ENCODE measurements around the gene IL23A.
A peak's percentile ranks its signal among the peaks of the same experiment; 100 is the strongest.
"Not testable (repeated sequence)": the region's sequence is repeated elsewhere in the genome, so short reads cannot be mapped to it uniquely, and the experiment has no call there.

IL23A gene, protein sequence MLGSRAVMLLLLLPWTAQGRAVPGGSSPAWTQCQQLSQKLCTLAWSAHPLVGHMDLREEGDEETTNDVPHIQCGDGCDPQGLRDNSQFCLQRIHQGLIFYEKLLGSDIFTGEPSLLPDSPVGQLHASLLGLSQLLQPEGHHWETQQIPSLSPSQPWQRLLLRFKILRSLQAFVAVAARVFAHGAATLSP

DNA sequence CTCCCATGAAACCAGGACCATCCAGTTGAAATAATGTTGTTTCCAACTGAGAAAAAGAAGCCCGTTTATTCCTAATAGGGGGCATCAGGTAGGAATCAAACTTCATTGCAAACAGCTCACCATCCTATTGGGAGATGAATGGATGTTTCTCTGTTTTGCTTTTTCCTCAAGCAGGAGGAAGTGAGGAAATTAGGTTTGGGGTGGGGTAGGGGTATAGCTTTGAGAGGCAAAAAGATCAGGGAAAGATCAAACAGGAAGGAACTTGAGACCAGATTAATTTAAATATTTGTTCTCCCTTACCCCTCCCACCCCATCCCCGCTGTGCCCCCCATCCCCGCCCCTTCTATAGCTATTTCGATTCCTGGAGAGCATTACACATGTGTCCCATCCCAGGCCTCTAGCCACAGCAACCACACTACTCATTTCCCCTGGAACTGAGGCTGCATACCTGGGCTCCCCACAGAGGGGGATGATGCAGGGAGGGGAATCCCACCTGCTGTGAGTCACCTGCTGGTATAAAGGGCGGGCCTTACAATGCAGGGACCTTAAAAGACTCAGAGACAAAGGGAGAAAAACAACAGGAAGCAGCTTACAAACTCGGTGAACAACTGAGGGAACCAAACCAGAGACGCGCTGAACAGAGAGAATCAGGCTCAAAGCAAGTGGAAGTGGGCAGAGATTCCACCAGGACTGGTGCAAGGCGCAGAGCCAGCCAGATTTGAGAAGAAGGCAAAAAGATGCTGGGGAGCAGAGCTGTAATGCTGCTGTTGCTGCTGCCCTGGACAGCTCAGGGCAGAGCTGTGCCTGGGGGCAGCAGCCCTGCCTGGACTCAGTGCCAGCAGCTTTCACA lies at the start of gene IL23A:
Gene IL23A (plus strand): TSS at position 577 of the 850 bp plus-strand sequence. CDS start 161 bp downstream, at position 738.
- peak; percentile 88 for DNase-seq

DNA sequence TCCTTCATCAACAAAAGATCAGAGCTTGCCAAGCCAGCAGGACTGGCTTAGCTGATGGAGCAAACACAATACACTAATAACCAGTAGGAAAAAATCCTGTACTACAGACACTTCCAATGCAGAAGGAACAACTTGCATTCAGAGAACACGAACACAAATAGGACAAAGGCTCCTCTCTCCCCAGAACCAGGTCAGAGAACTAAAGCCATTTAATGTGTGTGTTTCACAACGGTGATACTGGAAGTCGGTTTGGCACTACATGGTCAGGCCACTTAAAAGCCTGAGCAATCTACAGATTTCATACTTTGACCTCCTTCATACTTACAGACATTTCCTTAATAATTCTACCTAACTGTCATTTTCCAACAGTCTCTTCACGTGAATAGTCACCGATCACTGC lies 44.9 kb upstream of the IL23A start:
- no peak for DNase-seq

DNA sequence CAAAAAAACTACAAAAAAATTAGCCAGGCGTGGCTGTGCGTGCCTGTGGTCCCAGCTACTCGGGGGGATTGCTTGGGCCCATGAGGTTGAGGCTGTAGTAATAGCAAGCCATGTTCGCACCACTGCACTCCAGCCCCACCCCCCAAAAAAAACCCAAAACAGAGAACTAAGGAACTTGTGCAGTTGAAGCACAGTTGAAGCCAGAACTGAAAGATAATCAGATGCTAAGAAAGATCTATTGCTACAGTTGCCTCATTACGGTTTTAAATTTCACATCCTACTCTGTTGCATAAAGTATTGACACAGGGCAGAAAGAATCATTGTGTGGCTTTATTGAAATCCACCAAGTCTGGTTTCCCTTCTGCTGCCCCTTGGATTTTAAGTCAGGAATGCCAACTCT lies 42.4 kb upstream of the IL23A start:
- DNase-seq = no peak

DNA sequence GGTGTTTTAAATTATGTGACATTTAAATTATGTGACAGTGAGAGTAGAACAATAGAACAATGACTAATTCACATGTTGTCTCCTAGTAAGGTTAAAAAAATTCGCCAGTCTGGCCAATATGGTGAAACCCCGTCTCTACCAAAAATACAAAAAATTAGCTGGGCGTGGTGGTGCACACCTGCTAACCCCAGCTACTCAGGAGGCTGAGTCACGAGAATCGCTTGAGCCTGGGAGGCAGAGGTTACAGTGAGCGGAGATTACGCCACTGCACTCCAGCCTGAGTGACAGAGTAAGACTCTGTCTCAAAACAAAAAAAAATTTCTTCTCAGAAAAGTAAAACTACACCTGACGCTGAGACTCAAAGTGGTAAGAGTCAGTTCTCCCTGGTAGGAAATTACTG lies 41.3 kb upstream of the IL23A start:
- no peak for DNase-seq

DNA sequence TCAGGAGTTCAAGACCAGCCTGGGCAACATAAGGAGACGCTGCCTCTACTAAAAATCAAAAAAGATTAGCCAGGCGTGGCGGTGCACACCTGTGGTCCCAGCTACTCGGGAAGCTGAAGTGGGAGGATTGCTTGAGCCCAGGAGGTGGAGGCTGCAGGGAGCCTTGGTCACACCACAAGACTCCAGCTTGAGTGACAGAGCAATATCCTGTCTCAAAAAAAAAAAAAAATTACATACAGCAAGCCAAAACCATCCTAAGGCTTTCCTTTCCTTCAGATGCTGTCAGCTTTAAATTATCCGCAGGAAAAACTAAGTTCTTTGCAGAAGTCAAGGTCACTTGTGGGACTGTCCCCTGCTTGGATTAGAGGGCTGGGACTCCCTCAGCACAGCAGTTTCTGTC lies 39.9 kb upstream of the IL23A start:
- DNase-seq = no peak

DNA sequence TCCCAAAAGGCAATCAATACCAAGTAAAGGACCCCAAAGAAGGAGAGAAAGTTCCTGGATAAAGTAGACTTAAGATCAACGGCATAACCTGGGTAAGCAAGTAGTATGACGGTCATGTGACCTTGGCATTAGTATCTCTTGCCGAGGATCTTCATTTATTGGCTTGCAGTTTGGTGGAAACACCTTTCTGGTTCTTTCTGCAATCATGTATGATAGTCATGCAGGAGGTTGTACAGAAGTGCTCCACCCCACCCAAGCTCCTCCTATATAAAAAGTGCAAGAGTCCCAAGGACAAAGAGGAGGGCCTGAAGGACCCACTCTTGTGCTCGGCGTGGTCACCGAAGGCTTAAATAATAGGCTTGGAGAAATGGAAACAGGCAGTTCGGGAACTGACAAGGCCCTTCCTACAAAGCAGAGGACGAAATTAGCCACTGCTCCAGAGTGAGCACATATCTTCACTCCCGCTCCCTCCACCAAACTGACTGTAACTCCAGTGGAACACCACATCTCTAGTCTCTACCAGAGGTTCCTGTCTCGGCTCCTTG lies 39.3 kb upstream of the IL23A start:
- peak; percentile 22 for DNase-seq

DNA sequence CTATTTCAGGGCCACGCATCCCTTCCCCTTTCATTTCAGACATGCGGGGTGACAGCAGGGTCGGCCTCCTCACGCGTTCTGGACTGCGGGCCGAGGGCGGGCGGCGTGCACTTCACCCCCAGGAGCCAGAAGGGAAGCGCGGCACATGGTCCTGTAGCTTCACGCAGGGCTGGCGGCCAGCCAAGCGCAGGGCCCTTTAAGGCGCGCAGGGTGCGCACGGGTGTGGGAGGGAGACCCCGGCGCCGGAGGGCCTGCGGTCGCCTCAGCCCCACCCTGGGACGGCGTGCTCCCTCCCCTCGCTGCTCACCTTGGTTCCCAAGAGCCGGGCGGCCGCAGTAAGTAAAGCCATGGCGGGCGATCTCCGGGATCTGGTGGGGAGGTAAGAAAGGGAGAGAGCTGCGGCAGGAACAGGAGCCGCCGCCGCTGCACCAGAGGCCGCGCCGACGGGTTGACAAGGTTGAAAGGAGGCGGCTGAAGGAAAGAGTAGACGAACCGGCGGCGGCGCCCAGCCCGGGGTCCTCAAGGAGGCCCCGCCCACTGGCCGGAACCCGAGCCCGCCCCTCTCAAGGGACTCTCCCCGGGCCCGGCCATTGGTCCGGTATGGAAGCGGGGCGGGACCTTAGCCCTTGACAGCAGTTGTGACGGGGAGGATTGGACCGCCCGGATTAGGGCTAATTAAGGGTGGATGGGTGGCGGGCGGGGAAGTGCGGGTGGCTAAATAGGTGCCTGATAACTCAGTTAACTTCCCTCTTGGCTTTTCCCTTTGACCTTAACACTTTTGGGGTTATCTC lies 38.6 kb upstream of the IL23A start, which contains the start of gene CS:
Gene CS (minus strand): TSS at position 478 of the 791 bp plus-strand sequence. CDS start 129 bp downstream, at position 349.
- peak; percentile 99 for DNase-seq

DNA sequence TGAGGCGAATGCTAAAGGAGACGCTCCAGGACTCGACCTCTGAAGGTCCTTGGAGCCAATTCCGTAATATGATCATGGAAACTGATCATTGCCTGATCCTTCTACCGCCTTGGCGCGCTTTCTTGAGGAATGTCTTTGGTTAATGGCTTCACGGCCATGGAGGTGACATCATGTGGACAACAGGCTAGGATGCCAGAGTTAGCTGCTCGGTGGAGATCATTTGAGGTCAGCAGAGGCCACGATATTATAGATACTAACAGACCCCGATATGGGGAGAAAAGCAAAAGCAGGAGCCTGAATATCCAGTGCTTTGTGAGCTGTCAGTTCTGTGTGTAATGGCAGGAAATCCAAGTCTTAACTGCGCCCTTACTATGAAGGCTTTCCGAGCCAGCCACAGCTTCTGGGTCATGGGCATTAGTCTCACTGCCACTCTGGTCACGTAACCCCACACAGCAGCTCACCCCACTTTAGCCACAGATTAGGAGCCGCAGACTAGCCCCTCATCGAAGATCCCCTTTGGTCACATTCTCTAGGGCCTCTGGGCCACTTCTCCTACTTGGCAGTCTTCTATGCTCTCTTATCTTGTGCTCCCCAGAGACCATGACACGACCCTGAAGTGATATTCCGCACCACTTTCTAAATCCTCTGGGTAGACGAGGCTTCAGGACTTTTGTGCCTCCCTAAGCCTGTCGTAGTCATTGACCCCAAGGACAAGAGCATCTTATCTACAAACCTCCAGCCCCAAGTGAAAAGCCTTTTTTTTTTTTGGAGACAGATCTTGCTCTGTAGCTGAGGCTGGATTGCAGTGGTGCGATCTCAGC lies 37.8 kb upstream of the IL23A start:
- no peak for DNase-seq

DNA sequence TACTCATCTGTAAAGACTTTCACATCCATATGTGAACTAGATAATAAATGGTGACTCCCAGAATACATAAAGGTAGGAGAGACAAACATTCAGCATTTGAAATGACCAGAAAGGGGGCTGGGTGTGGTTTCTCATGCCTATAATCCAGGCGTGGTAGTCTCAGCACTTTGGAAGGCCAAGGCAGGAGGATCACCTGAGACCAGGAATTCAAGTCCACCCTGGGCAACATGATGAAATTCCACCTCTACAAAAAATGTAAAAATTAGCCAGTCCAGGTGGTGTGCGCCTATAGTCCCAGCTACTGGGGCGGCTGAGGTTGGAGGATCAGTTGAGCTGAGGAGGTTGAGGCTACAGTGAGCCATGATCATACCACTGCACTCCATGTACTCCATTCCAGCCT lies 34.4 kb upstream of the IL23A start:
- DNase-seq = no peak

DNA sequence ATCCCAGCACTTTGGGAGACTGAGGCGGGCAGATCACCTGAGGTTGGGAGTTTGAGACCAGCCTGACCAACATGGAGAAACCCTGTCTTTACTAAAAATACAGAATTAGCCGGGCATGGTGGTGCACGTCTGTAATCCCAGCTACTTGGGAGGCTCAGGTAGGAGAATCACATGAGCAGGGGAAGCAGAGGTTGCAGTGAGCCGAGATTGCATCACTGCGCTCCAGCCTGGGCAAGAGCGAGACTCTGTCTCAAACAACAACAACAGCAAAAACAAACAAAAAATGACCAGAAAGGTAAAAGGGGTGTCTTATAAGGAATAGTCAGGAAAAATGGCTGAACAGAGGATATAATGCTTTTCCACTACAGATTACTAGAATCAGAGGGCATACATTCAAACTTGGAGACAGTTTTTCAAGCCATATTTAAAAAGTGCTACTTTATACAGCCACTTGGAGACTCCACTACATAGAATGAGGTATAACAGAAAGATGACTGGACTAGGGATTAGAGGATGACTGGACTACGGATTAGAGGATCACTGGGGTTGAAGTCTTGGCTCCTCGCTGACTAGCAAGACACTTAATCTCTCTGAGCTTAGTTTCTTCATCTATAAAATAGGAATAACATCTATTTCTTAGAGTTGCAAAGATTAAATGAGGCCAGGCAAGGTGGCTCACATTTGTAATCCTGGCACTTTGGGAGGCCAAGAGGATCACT lies 33.7 kb upstream of the IL23A start:
- DNase-seq = no peak

DNA sequence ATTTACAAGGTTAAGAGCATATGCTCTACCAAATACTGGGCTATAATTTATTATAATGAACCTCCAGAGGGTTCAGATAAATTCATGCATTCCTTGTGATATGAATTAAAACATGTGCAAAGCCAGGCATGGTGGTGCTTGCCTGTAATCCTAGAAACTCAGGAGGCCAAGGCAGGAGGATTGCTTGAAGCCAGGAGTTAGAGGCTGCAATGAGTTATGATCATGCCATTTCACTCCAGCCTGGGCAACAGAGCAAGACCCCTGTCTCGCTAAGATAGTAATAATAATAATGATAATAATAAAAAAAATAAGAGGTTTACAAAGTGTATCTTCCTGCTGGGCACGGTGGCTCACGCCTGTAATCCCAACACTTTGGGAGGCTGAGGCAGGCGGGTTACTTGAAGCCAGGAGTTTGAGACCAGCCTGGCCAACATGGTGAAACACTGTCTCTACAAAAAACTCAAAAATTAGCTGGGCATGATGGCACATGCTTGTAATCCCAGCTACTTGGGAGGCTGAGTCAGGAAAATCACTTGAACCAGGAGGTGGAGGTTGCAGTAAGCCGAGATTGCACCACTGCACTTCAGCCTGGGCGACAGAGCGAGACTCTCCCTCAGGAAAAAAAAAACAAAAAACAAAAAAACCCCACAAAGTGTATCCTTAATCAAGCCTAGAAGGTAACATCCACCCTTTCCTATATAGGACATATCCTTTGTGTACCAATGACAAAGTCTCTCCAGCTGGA lies 31.3 kb upstream of the IL23A start:
- DNase-seq = no peak

DNA sequence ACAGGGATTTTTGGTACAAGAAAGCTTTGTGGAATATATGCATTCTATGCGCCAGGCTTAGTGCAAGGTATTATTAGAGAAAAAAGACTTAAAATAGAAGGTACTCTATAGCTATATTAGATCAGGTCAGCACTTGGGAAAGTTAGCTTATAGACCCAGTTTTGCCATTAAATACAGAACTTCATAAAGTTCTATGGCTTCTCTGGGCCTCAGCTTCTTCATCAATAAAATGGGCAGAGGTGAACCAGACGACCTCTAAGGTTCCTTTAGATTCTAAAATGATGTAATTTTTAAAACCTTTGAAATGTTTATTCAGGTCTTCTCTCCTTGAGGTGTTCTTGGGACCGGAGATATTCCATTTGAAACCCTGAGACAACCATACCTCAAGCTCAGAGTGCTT lies 30.0 kb upstream of the IL23A start:
- no peak for DNase-seq

DNA sequence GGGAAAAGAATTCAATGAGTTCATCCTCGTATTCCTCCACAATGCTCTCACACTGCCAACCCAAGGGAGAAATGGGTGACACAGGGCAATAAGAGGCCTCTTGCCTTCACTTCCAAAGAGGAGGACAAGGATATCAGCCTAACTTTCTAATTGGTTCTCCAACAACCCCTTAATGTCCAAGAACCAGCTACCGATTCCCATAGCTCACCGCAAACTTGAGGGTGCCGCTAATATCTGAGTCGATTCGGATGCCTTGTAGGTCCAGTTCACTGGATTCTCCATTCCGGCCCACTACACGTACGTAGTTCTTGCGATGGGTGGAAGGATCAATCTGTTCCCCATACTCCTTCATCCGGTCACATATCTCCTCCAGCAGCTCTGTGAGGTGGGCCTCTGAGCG lies 27.7 kb upstream of the IL23A start:
- no peak for DNase-seq

DNA sequence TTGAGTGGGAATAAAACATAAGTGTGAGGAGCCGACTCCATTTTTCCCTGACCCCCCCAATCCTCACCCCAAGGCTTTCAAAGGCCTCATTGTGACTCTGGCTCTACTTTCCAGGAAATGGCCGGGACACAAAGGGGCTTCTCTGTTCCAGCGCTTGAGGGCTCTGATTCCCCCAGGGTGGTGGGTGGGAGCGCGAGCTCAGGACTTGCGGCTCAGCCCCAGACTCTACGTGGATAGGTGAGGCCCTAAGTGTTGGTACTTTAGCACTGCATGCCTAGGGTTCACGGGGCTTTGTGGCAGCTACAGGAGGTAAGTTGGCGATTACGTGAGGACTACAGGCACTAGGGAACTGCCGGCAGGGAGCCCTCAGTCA lies 23.4 kb upstream of the IL23A start:
- no peak for DNase-seq

DNA sequence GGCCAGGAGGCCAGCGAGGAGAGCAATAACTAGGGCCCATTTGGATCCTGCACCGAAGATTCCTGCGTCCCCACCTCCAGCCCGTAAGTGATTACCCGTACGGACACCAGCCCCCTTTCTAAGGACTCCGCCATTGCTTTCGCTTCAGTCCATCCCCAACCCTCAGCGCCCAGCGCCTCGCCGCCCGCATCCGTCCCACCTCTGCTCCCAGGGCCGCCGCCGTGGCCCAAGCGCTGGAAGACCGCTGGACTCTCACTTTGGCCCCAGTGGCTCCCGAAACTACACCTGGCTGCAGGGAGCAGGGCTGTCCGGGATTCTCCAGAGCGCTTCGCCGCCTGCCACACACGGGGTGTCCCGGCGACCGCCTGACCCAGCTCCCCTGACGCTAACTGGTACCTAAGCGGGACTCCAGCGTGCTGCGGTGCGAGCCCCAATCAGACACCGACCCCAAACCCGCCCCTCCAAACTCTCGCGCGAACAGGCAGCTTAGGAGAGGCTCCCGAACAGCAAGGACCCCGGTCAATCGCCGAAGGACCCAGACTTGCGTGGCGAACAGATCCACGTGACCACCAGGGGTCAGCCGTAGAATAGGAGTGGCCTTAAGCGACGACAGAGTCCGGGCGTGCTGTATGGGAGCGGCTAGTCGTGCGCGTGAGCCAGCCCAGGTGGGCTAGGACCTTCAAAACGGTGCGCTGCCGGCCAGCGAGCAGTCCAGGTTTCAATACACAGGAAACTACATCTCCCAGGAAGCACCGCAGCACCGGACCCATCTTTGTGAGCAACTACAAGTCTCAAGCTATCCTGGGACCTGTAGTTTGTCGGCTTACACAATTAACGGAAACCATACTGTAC lies 22.8 kb upstream of the IL23A start, which contains the start of gene CNPY2:
Gene CNPY2 (minus strand): TSS at position 367 of the 852 bp plus-strand sequence. CDS start 771 bp downstream, outside the sequence.
- peak; percentile 92 for DNase-seq

DNA sequence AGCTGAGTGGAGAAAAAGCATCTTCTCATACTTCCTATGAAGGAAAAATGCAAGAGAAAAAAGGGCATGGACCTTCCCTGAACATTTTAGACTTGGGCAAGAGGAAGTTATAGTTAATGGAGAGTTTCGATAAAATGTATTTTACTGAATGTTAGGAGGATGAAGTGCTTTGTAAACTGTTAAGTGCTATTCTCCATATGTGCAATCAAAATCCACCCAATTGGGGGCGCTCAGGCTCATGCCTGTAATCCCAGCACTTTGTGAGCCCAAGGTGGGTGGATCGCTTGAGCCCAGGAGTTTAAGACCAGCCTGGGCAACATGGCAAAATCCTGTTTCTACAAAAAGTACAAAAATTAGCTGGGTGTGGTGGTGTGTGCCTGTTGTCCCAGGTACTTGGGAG lies 21.0 kb upstream of the IL23A start:
- no peak for DNase-seq

DNA sequence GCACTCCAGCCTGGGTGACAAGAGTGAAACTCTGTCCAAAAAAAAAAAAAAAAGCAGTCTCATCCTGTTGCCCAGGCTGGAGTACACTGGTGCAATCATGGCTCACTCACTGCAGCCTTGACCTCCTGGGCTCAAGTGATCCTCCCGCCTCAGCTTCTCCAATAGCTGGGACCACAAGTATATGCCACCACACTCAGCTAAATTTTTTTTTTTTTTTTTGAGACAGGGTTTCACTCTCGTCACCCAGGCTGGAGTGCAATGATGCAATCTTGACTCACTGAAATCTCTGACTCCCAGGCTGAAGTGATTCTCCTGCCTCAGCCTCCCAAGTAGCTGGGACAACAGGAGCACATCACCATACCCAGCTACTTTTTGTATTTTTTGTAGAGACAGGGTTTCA lies 17.7 kb upstream of the IL23A start:
- DNase-seq = no peak

DNA sequence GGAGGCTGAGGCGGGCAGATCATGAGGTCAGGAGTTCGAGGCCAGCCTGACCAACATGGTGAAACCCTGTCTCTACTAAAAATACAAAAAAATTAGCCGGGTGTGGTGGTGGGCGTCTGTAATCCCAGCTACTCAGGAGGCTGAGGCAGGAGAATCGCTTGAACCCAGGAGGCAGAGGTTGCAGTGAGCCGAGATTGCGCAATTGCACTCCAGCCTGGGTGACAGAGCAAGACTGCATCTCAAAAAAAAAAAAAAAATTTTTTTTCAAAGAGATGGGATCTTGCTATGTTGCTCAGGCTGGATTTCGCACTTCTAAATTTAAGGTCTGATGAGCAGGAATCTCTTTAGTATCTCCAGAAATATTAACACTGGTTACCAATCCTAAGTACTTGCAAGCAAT lies 17.1 kb upstream of the IL23A start:
- not testable (repeated sequence) for DNase-seq

DNA sequence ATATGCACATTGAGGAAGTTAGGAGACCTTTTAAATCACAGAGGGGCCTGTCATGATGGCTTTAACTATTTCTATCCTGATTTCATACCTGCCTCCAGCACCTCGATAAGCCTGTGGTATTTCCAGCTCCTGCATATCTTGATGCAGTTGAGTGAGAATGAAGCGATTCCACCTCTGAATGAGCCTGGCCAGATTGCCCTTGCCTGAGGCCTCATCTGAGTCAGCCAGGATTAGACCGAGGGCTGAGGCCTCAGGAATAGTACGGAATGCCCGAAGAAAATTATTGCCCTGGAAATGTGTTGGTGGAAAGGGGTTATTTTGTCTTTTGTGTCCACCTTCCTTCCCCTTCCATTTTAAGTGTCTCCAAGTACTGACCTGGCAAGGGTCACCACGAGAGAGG lies 14.5 kb upstream of the IL23A start:
- DNase-seq = no peak

DNA sequence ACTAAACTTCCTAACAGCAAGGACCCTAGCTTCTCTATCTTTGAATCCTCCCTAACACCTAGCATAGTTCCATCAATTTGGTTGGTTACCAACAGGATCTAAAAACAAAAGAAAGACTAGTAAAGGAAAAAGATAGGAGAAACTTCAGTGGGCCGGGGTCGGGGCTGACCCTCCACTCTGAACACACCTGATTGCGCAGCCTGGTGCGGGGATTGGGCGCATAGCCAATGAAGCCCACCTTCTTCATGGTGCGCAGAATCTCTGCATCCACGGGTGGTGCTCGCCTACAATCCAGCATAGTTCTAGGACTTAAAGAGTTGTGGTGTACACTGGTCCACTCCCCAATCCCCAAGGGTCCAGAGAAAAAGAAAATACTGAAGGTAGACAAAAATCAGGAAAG lies 12.6 kb upstream of the IL23A start:
- no peak for DNase-seq
